GM19023 (cell line): ENCODE measurements around the gene TCF7L2.

Experiments
- ATAC-seq: cut with Tn5 transposase; IDR thresholded peaks from one replicate; pipeline ENCODE4 v1.9.1; 2021; ENCODE audit warnings: mild to moderate bottlenecking, moderate library complexity; ENCODE audit not compliant: unreplicated experiment

TCF7L2 gene

GRCh38 chr10:113041324-113041723 is 91.3 kb downstream of the TCF7L2 start:
- ATAC-seq = no peak

GRCh38 chr10:113041841-113042750 is 92.0 kb downstream of the TCF7L2 start:
- no peak for ATAC-seq

GRCh38 chr10:113042868-113043267 is 92.8 kb downstream of the TCF7L2 start:
- no peak for ATAC-seq

GRCh38 chr10:113044016-113044755 is 94.1 kb downstream of the TCF7L2 start:
- ATAC-seq = no peak

GRCh38 chr10:113045147-113046055 is 95.4 kb downstream of the TCF7L2 start:
- ATAC-seq = no peak

- ATAC-seq = no peak
These were observed 97.1 kb downstream of the TCF7L2 start for GRCh38 chr10:113047151-113047550.

- ATAC-seq = no peak
These were observed 97.5 kb downstream of the TCF7L2 start for GRCh38 chr10:113047605-113047962.

GRCh38 chr10:113047963-113048781 is 98.1 kb downstream of the TCF7L2 start:
- no peak for ATAC-seq

- no peak for ATAC-seq
These were observed 99.8 kb downstream of the TCF7L2 start for GRCh38 chr10:113049881-113050280.

- ATAC-seq = no peak
These were observed 102.2 kb downstream of the TCF7L2 start for GRCh38 chr10:113052076-113052830.

- no peak for ATAC-seq
These were observed 103.0 kb downstream of the TCF7L2 start for GRCh38 chr10:113053091-113053490.

GRCh38 chr10:113053881-113054280 is 103.8 kb downstream of the TCF7L2 start:
- ATAC-seq = no peak

GRCh38 chr10:113055458-113055857 is 105.4 kb downstream of the TCF7L2 start:
- no peak for ATAC-seq

- ATAC-seq = no peak
These were observed 106.0 kb downstream of the TCF7L2 start for GRCh38 chr10:113056030-113056429.

- ATAC-seq = no peak
These were observed 106.5 kb downstream of the TCF7L2 start for GRCh38 chr10:113056441-113057021.

- ATAC-seq = no peak
These were observed 108.0 kb downstream of the TCF7L2 start for GRCh38 chr10:113057948-113058522.

- ATAC-seq = no peak
These were observed 108.7 kb downstream of the TCF7L2 start for GRCh38 chr10:113058523-113059370.

GRCh38 chr10:113059371-113059780 is 109.3 kb downstream of the TCF7L2 start:
- ATAC-seq = no peak
